Karpas-422 (cell line): ENCODE data around the gene RALGDS. TPM values are rescaled to one million over a fixed set of nuclear protein-coding genes. Genes with fewer than 3 reads are reported as not detected.
A peak's percentile ranks its signal among the peaks of the same experiment; 100 is the strongest.

ENCODE experiments used
- DNase-seq: peaks from one replicate; pipeline ENCODE4 v3.0.0-alpha.2; 2015
- H2AFZ ChIP-seq: fragments of 200-600 bp; sonication (generic); 2 replicates; pipeline ENCODE4 v1.6.1; 2014; ENCODE audit warnings: antibody characterized with exemption, low read length, mixed read lengths
- H3K27ac ChIP-seq: fragments of 200-600 bp; sonication (generic); 2 replicates; pipeline ENCODE4 v1.5.1; 2014; ENCODE audit warnings: mild to moderate bottlenecking, low read length, moderate library complexity
- H3K27me3 ChIP-seq: fragments of 200-600 bp; sonication (generic); 2 replicates; pipeline ENCODE4 v1.6.1; 2014; ENCODE audit warnings: low read length, mixed read lengths
- H3K36me3 ChIP-seq: fragments of 200-600 bp; sonication (generic); 2 replicates; pipeline ENCODE4 v1.6.1; 2014; ENCODE audit warnings: low read length, mixed read lengths; ENCODE audit not compliant: insufficient read depth
- H3K4me1 ChIP-seq: fragments of 200-600 bp; sonication (generic); 2 replicates; pipeline ENCODE4 v1.6.1; 2014; ENCODE audit warnings: mild to moderate bottlenecking, low read length, mixed read lengths
- H3K4me2 ChIP-seq: fragments of 200-600 bp; sonication (generic); 2 replicates; pipeline ENCODE4 v1.6.1; 2014; ENCODE audit warnings: low read length, low read depth, mild to moderate bottlenecking; ENCODE audit not compliant: poor library complexity, severe bottlenecking
- H3K4me3 ChIP-seq: fragments of 200-600 bp; sonication (generic); 2 replicates; pipeline ENCODE4 v1.5.1; 2014; ENCODE audit warnings: mild to moderate bottlenecking, antibody characterized with exemption, low read length, mixed read lengths
- H3K79me2 ChIP-seq: fragments of 200-600 bp; sonication (generic); 2 replicates; pipeline ENCODE4 v1.6.1; 2014; ENCODE audit warnings: mild to moderate bottlenecking, low read length, mixed read lengths
- H3K9ac ChIP-seq: fragments of 200-600 bp; sonication (generic); 2 replicates; pipeline ENCODE4 v1.6.0; 2014; ENCODE audit warnings: low read length
- H3K9me2 ChIP-seq: fragments of 200-600 bp; sonication (generic), shearing (Covaris generic); replicated peaks from 2 replicates; pipeline ENCODE4 v1.6.0; 2014; ENCODE audit warnings: mild to moderate bottlenecking, low read length, moderate library complexity; ENCODE audit not compliant: insufficient read depth
- H3K9me3 ChIP-seq: fragments of 300-700, 200-600 bp; sonication (generic); 2 replicates; pipeline ENCODE4 v1.6.1; 2014; ENCODE audit warnings: low read length, mixed read lengths
- H4K20me1 ChIP-seq: fragments of 200-600 bp; sonication (generic); 2 replicates; pipeline ENCODE4 v1.6.1; 2014; ENCODE audit warnings: mild to moderate bottlenecking, antibody characterized with exemption, low read length, low read depth; ENCODE audit not compliant: insufficient read depth
- total RNA-seq: library from RNA; depleted of rRNA; stranded (reverse); fragments of >200 nt; shearing (Covaris generic); gene quantifications from 2 replicates; pipeline ENCODE4 v1.2.3, GENCODE V29; 2014; ENCODE audit warnings: low replicate concordance

The RALGDS gene
- total RNA-seq, 1 experiment from 2014 or later = 69.2 TPM

DNA sequence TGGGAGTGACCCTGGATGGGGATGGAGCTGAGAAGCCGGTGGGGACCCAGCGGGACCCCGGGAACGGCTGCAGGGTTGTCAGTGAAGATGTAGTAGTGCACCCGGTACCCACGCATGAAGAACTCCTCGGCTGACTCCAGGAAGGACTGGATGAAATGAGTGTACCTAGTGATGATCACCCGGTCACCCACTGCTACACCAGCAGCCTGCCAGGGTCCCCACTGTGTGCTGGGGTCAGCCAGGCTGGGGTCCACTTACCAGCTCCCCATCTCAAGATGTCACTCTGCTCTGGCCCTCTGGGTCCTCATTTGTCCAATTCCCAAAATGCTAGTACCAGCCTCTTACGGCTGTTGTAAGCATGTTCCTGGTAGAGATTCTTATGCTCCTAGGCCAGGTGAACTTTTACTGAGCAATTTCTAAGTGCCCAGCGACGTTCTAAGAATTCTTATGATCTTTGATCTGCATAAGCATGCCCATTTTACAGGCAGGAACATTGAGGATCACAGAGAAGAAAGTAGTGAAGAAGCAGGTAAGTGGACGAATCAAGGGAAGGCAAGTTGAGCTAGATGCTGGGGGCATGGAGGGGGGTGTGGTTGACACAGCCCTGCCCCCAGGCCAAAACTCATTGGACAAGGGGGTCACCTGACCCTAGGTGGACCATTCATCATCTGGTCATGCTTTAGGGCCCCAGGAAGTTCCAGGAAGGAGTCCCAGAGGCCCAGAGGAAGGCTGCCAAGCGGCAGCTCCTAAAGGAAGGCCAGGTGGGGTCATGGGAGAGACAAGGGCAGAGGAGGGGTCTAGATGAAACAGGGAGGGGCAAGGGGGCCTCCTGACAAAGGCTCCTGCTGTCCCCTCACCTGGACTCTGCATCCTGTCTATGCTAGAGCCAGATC lies 33.3 kb upstream of the RALGDS start:
- Histone ChIP-seq H3K27me3 (no peaks in the 10 kb centered on the region), H2AFZ (no peak overlapping the region), H3K27ac (no peak overlapping the region), H3K4me1 (peaks cover 9% of the 10 kb centered on the region), H3K4me2 (no peak overlapping the region), H3K4me3 (no peak overlapping the region), H4K20me1 (no peaks in the 10 kb centered on the region), H3K9ac (no peak overlapping the region), H3K9me3 (no peaks in the 10 kb centered on the region), H3K9me2 (no peaks in the 10 kb centered on the region), H3K79me2 (no peaks in the 10 kb centered on the region), H3K36me3 (no peaks in the 10 kb centered on the region)
- no peak for DNase-seq

DNA sequence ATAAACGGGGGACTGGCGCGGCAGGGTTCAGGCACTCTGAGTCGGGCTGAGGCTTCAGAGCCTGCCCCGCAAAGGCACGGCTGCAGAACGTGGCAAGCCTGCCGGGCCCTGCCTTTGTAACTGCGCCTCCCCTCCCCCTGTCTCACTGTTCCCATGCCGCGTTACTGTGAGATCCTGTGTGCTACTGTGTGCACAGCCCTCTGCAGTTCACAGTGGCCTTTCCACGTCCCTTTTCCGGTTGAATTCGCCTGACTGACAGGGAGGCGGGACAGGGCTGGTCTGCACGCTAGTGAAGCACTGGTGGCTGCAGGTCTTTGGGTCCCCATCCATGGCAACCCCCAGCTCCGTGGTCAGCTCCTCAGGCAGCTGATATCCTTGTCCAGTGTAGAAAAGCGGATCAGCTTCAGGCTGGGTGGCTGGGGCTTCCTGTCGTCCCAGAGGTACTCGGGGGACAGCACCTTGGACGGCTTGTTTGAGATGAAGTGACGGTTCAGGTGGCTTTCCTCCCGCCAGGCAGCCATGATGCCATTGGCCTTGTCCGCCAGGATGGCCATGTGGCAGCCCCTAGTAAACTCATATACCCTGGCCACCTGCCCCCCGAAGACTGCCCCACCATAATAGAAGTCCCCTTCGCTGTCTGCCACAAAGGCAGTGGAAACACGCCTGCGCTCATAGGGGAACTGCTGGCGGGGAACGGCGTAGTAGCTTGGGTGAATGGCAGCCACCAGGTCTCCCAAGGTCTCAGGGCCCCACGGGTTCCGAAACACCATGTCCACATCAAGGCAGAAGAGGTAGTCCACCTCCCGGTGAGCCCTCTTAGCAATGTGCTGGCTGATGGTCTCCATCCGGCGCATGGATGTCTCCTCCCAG lies 32.4 kb upstream of the RALGDS start:
- Histone ChIP-seq H3K4me2 (no peak overlapping the region), H3K9me2 (no peaks in the 10 kb centered on the region), H3K9me3 (no peaks in the 10 kb centered on the region), H3K27me3 (no peaks in the 10 kb centered on the region), H3K4me1 (peaks cover 9% of the 10 kb centered on the region), H4K20me1 (no peaks in the 10 kb centered on the region), H3K27ac (no peak overlapping the region), H3K4me3 (no peak overlapping the region), H3K79me2 (peaks cover 3% of the 10 kb centered on the region), H3K36me3 (no peaks in the 10 kb centered on the region), H2AFZ (no peak overlapping the region), H3K9ac (no peak overlapping the region)
- DNase-seq = no peak

- Histone ChIP-seq H3K9me2 (no peaks in the 10 kb centered on the region), H3K4me3 (no peak overlapping the region), H3K9ac (no peak overlapping the region), H3K9me3 (no peaks in the 10 kb centered on the region), H3K27me3 (no peaks in the 10 kb centered on the region), H3K27ac (no peak overlapping the region), H3K4me2 (no peak overlapping the region), H2AFZ (no peak overlapping the region), H3K36me3 (no peaks in the 10 kb centered on the region), H4K20me1 (peaks cover 13% of the 10 kb centered on the region), H3K79me2 (peaks cover 19% of the 10 kb centered on the region), H3K4me1 (peaks cover 20% of the 10 kb centered on the region)
- no peak for DNase-seq
These were observed 30.8 kb upstream of the RALGDS start for GRCh38 chr9:133151601-133152525.

DNA sequence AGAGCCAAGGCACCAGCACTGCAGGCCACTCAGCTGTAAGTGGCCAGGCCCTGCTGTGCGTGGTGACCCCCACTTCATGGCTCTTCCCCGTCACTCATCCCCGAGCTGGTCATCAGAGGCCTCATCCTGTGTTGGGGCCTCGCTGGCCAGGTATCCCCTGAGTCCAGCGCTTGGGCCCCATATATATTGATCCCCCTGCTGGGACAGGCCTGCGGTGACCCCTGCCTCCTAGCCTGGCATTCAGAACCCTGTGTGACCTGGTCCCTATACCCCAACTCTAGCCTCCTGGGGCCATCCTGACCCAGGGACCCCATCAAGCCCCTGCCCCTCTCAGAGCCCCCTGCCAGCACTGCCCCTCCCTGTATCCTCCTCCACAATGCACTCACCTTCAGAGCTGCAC lies 30.0 kb upstream of the RALGDS start:
- no peak for DNase-seq
- Histone ChIP-seq H3K27me3 (no peaks in the 10 kb centered on the region), H4K20me1 (peaks cover 21% of the 10 kb centered on the region), H3K4me3 (no peak overlapping the region), H3K4me1 (peaks cover 28% of the 10 kb centered on the region), H3K9me3 (no peaks in the 10 kb centered on the region), H3K27ac (no peak overlapping the region), H3K79me2 (peaks cover 27% of the 10 kb centered on the region), H2AFZ (no peak overlapping the region), H3K4me2 (no peak overlapping the region), H3K36me3 (no peaks in the 10 kb centered on the region), H3K9ac (no peak overlapping the region), H3K9me2 (no peaks in the 10 kb centered on the region)

GRCh38 chr9:133149130-133150015 lies 28.3 kb upstream of the RALGDS start:
- H3K9me3 ChIP-seq = no peaks in the 10 kb centered on the region
- no peaks in the 10 kb centered on the region for H3K27me3 ChIP-seq
- DNase-seq = peak; percentile 98
- peaks cover 44% of the 10 kb centered on the region for H3K79me2 ChIP-seq
- H3K4me2 ChIP-seq = peak overlapping the region; percentile 85
- H3K9ac ChIP-seq = peak overlapping the region; percentile 86
- peak overlapping the region; percentile 87 for H2AFZ ChIP-seq
- H4K20me1 ChIP-seq = peaks cover 29% of the 10 kb centered on the region
- H3K9me2 ChIP-seq = no peaks in the 10 kb centered on the region
- H3K4me1 ChIP-seq = peaks cover 44% of the 10 kb centered on the region
- H3K36me3 ChIP-seq = no peaks in the 10 kb centered on the region
- peak overlapping the region; percentile 68; the same call in 1 of the 2 replicates for H3K4me3 ChIP-seq
- H3K27ac ChIP-seq = peak overlapping the region; percentile 76

- peak; percentile 84 for DNase-seq
- peaks cover 51% of the 10 kb centered on the region for H3K4me1 ChIP-seq
These were observed 27.4 kb upstream of the RALGDS start for GRCh38 chr9:133148199-133149129.

More at GRCh38 chr9:133148199-133149129, 27.4 kb upstream of the RALGDS start:
- H3K36me3 ChIP-seq = no peaks in the 10 kb centered on the region
- H3K27me3 ChIP-seq = no peaks in the 10 kb centered on the region
- peak overlapping the region; percentile 76; the same call in 1 of the 2 replicates for H2AFZ ChIP-seq
- H3K9ac ChIP-seq = peak overlapping the region; percentile 86
- no peaks in the 10 kb centered on the region for H3K9me2 ChIP-seq
- peaks cover 52% of the 10 kb centered on the region for H3K79me2 ChIP-seq
- H3K9me3 ChIP-seq = no peaks in the 10 kb centered on the region
- peak overlapping the region; percentile 76 for H3K27ac ChIP-seq
- peak overlapping the region; percentile 84 for H3K4me2 ChIP-seq
- H4K20me1 ChIP-seq = peaks cover 36% of the 10 kb centered on the region
- peak overlapping the region; percentile 86 for H3K4me3 ChIP-seq
